NOMO-1 treated with dmso at 0.1 percent for 144 hours (cell line): Measurements from ENCODE around the gene CDK14.

Experiments used
- DNase-seq: peaks from one replicate; lab custom pipeline; 2025; ENCODE audit not compliant: unreplicated experiment; lab: John Stamatoyannopoulos, UW

The CDK14 gene

DNA sequence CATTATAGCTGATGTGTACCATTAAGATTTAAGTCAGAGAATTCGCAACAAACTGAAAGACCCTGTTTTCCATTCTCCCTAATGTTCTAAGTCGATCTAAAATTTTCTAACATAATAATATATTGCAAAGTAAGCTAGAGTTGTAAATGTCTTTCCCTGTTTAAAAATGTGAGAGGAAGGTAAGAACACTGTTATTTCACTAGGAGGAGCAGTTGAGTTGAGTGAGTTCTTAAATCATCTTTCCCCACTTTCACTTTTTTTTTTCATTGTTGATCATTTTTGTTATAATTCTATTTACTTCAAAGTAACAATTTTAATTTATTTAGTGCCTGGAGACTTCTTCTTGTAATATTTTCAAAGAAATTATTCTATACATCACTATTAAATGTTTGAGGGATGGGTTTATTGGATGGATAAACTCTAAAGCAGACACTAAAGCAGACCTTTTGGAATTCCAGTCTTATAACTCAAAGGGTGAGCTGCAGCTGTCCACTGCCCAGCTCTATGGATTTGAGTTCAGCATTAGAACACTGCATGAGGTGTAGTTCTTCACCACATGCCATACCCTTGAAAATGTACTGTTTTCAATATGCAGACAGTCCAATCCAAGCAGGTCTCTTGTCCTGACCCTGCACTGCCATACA is 486.9 kb downstream of the CDK14 start:
- no peak for DNase-seq

DNA sequence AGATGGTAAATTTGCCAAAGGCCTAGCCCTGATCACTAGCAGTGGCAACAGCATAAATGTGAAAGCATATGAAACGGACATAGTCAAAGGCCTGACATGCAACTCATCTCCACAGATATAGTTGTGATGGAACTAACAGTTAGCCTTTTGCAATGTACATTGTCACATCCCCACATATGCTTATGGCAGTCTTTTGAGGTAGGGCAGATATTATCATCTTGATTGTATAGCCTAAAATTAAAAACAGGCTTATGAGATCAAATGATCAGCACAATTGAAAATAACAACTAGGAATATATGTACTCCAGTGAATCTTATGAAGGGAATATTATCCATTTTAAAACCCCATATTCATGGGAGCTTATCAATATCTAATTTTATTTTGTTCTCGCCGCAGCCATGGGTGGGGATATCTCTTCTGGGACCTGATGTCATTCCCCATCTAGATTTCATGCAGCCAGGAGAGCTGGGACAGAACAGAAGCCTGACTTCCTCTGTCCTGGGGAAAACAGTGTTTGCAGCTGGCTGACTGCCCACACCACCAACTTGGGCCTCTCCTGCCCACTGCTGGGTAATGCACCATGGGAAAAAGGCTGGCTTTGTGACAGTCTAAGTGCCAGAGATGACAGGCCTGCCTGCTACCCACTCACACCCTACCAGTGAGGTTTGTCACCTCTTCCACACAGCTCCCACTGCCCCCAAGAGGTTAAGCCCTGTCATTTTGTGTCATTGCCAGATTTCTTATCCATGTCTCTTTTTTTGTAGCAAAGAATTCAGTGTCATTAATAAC is 487.9 kb downstream of the CDK14 start:
- no peak for DNase-seq

GRCh38 chr7:91085175-91085574 is 489.1 kb downstream of the CDK14 start:
- DNase-seq: no peak

DNA sequence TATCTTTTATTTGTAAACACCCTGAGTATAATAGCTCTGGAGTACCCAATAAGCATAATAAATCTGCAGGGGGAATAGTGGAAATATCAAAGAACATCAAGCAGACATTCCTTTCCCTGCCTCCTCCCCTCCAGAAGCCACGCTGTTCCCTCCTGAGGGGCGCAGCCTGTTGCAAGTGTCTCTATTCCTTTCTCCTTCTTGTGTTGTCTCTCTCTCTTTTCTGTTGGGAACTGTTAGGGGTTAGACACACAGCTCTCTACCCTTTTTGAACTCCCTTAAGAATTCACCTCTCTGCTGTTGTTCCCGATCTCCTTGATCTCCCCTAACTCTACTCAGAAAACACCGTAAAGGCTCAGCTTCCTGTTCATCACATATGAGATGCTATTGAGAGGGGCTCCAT is 490.1 kb downstream of the CDK14 start:
- DNase-seq: no peak

DNA sequence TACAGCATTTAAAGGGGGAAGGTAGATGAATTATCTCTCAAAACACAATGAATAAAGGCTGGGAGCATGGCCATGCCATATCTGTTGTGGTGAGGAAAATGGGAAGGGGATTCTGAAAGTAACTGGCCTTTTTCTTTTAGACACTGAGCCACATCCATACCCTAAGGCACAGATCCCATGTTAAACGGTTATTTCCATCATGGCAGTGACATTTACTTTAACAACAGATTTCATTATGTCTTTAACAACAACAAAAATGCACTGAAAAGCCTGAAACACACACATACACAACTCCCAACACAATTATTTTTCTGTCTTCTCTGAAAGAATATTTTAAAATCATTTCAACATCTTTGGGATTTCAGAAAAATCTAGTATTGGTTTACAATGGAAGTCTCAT is 492.0 kb downstream of the CDK14 start:
- DNase-seq: no peak

GRCh38 chr7:91088691-91089090 is 492.6 kb downstream of the CDK14 start:
- no peak for DNase-seq

DNA sequence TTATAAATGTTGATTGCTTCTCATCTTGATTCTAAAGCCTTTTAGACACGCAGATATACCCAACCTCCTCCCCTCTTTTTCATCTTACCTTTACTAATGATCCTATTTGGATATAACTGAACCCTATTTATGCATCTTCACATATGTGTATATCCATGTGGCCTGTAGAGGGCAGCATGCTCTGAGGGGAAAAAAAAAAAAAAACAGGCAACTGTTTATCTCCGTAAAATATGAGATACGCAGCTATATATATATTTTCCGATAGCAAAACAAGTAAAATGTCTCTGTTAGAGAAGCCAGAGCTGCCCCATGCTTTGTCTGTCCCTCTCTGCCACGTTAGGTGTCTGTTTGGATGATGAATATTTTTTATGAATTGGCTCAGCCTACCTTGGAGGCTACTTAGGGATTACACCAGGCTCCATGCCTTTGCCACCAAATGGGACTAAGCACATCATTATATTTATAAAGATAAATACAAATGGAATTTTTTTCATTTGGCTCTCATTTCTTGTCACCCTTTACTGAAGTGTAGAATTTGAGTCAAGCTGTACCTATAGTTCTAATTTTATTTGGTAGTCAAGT is 493.4 kb downstream of the CDK14 start:
- peak; percentile 47 for DNase-seq

- DNase-seq: no peak
These were observed 494.6 kb downstream of the CDK14 start for GRCh38 chr7:91090684-91091083.

DNA sequence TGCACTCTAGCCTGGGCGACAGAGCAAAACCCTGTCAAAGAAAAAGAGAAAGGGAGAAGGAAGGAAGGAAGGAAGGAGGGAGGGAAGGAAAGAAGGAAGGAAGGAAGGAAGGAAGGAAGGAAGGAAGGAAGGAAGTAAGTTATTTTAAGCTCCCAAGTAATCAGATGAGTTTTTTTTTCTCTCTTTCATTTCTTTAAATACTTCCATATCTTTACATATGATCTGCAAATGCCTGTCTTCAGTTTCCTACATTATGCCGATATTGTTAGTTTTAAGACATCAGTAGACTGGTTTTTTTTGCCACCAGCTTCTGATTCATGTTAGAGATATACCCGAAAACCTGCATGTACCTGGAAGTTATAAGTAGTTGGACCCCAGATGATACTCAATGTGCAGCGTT is 495.5 kb downstream of the CDK14 start:
- no peak for DNase-seq

GRCh38 chr7:91093181-91093580 is 497.1 kb downstream of the CDK14 start:
- DNase-seq: no peak

DNA sequence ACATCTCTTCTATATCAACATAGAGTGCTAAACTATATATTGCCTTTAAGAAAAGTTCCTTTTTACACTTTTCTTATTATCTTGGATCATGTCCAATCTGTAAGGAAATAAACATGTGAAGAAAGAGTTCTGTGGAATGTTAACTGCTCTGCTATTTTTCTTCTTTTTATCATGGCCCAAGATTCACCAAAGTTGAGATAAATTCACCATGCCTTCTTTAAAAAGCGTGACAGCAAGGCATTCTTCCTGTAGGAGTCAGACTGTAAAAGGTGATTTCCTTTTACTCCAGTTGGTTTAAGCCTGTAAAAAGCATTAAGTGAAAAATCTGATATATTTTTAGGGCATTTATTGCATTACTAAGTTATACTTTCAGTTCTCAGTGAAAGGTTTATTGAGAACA is 502.4 kb downstream of the CDK14 start:
- DNase-seq: no peak

GRCh38 chr7:91103363-91103762 is 507.2 kb downstream of the CDK14 start:
- DNase-seq: no peak

- no peak for DNase-seq
These were observed 511.3 kb downstream of the CDK14 start for GRCh38 chr7:91107460-91107859.

DNA sequence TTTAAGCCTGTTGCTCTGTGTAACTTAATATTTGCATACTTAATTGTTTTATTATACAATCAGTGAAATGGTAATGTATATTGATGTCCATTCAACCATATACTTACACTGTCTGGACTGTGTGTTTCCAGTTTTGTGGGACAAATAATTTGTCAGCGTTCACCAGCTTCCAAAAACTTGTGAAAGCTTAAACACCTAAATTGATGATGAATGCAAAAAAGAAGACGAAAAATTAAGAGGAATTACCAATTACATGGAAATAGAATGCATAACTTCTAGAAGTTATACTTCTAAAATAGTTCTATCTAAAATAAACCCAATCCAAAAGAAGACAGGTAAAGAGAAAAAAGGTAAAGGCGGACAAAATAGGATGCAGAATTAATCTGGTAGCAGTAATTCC is 513.1 kb downstream of the CDK14 start:
- DNase-seq: no peak

DNA sequence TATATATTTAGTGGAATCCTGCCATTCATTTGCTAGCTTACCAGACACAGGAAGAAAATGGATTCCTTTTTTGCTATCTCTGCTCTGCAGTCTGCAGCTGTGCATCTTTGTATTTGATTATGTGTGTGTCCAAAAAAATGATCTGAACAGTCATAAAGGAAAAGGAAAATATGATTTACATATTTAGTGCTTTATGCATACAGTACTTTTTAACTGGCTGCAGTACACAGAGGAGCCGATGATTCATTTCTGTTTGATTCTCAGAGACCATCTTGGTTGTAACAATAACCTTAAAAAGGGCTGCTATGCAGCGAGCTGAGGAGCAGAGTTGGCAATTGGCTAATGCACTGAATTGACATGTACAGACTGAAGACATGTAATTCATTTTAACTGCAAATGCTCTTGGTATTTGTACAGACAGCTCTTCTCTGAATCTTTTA is 516.8 kb downstream of the CDK14 start:
- DNase-seq: no peak

DNA sequence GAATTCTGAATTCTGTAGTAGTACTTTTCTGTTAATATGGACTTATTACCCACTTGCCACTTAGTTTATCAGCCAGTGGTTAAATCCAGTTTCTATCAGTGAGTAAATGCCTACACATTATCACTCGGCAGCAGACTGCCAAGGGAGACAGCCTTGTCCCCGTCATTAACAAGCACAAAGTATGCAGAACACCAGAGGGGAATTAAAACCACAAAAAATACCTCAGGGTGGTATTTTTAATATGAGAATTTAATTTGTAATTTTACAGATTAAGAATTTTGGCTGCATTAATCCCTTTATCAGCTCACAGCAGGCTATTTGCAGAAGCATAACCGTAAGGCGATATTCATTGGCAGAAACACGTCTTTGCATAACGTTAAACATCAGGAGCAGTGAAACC is 518.1 kb downstream of the CDK14 start:
- no peak for DNase-seq

DNA sequence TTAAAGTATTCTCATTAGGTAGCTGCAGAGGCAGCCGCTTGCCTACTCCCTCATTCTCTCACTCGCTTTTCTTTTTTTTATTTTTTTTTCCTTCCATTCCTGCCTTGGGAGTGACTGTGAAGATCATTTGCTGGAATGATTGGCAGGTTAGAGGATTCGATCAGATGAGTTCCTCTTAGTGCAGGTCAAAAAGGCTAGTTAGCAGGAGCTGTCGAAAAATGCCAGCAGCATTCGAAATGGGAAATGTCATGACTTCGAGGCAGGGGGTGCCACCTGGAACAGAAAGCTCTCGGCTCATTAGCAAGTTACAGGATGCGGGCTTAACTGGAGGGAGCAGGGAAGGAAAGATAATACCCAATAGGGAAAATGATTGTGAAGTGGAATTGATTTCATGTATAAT is 530.6 kb downstream of the CDK14 start:
- DNase-seq: no peak

DNA sequence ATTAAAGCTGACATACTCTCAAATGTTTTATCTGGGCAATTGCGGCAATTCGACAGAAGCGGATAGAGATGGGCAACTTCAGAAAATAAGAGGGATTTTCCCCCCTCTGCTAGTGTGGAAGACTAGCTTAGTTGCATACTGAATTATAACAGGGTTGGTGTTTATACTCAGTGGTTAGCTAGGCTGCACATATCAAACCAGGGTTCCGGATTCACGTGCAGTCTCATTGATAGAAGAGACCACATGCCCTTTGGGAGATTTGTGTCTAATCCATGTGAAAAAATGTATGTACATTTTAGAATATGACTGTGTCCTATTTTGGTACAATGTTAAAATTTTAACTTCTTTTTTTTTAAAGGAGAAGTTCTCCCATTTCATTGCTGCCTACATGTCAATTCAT is 531.2 kb downstream of the CDK14 start:
- no peak for DNase-seq

- DNase-seq: no peak
These were observed 531.8 kb downstream of the CDK14 start for GRCh38 chr7:91127959-91128358.

DNA sequence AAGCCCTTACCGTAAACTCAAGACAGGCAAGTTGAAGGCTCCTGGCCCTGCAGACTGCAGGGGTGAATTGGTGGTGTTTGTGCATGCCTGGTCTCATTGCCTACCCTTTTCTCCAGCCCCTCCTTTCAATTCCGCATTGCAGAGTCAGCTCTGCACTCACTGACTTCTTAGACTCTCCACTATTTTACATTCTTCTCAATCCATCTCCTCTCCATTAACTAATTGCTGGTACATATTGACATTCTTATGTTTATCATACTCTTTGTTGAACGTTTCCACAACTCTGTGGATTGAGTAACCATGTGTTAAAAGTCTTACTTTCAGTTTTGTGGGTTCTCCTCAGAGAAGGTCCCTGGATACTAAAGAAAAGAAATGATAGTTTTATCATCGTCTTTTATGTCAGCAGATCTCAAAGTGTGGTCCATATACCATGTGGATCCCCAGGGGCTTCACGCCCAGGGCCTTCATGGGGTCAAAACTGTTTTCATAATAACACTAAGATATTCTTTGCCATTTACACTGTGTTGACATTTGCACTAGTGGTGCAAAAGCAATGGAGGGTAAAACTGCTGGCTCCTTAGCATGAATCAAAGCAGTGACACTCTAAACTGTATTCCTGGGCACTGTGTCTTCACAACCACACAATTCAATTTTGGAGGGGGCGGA is 532.7 kb downstream of the CDK14 start:
- no peak for DNase-seq

GRCh38 chr7:91135300-91135699 is 539.2 kb downstream of the CDK14 start:
- no peak for DNase-seq
